IMR-90 (cell line): ENCODE results near the gene OPALIN. TPM values are rescaled to one million over a fixed set of nuclear protein-coding genes. Genes with fewer than 3 reads are reported as not detected.

Experiments
- ATAC-seq: fragments of 200-7000 bp; cut with Tn5 transposase; 2 replicates; pipeline ENCODE4 v1.9.1; 2020; ENCODE audit warnings: low read depth, mild to moderate bottlenecking, moderate library complexity
- BruUV-seq: library from RNA; stranded (reverse); fragments of 400-500 nt; replicated peaks from 2 replicates; lab custom pipeline; 2021; lab: Mats Ljungman, UMichigan
- CTCF ChIA-PET: fragments of 300-600 bp; formaldehyde crosslinking; extraction: SDS; loops from one replicate; lab custom pipeline; 2021; ENCODE audit warnings: antibody characterized with exemption; lab: Yijun Ruan, JAX
- POLR2A ChIA-PET: fragments of 300-600 bp; sonication (Branson Sonifier 250); formaldehyde crosslinking; loops from one replicate; lab custom pipeline; 2022; ENCODE audit warnings: antibody characterized with exemption; ENCODE audit not compliant: unreplicated experiment; lab: Charles Lee
- DNase-seq: peaks from one replicate; pipeline ENCODE4 v3.0.0; 2013
- H2AFZ ChIP-seq: replicated peaks from 2 replicates; pipeline ENCODE3; 2013; ENCODE audit warnings: low read length, mild to moderate bottlenecking; ENCODE audit not compliant: poor library complexity
- H2AK5ac ChIP-seq: 2 replicates; pipeline ENCODE4 v1.6.1; 2013; ENCODE audit warnings: low read depth, low read length, inconsistent platforms
- H2AK9ac ChIP-seq: replicated peaks from 2 replicates; pipeline ENCODE3; 2013; ENCODE audit warnings: mild to moderate bottlenecking, low read depth, low read length, moderate library complexity; ENCODE audit not compliant: poor library complexity
- H2BK120ac ChIP-seq: 2 replicates; pipeline ENCODE4 v1.6.1; 2013; ENCODE audit warnings: low read depth, low read length, inconsistent platforms
- H2BK15ac ChIP-seq: 3 replicates; pipeline ENCODE4 v1.6.1; 2013; ENCODE audit warnings: low read depth, low read length, inconsistent platforms
- H2BK20ac ChIP-seq: 2 replicates; pipeline ENCODE4 v1.6.1; 2013; ENCODE audit warnings: low read depth, mild to moderate bottlenecking, inconsistent platforms, low read length, moderate library complexity
- H2BK5ac ChIP-seq: 2 replicates; pipeline ENCODE4 v1.6.1; 2013; ENCODE audit warnings: mild to moderate bottlenecking, low read depth, low read length, inconsistent platforms; ENCODE audit not compliant: poor library complexity, severe bottlenecking
- H3K14ac ChIP-seq: replicated peaks from 2 replicates; pipeline ENCODE4 v1.6.1; 2013; ENCODE audit warnings: low read depth, low read length, inconsistent platforms
- H3K18ac ChIP-seq: 2 replicates; pipeline ENCODE4 v1.6.1; 2013; ENCODE audit warnings: low read depth, low read length, control low read depth
- H3K23ac ChIP-seq: 2 replicates; pipeline ENCODE4 v1.6.1; 2013; ENCODE audit warnings: low read depth, low read length, inconsistent platforms
- H3K27ac ChIP-seq: 2 replicates; pipeline ENCODE4 v1.5.1; 2013; ENCODE audit warnings: mild to moderate bottlenecking, control low read depth, low read length; ENCODE audit not compliant: insufficient read depth
- H3K27me3 ChIP-seq: 2 replicates; pipeline ENCODE4 v1.6.1; 2013; ENCODE audit warnings: low read length; ENCODE audit not compliant: control insufficient read depth, insufficient read depth
- H3K36me3 ChIP-seq: 2 replicates; pipeline ENCODE4 v1.6.1; 2013; ENCODE audit warnings: low read length, mixed read lengths; ENCODE audit not compliant: control insufficient read depth, insufficient read depth
- H3K4ac ChIP-seq: 2 replicates; pipeline ENCODE4 v1.6.1; 2013; ENCODE audit warnings: low read depth, low read length, inconsistent platforms
- H3K4me1 ChIP-seq: 2 replicates; pipeline ENCODE4 v1.6.1; 2013; ENCODE audit warnings: low read length, mixed read lengths; ENCODE audit not compliant: control insufficient read depth, insufficient read depth
- H3K4me2 ChIP-seq: 2 replicates; pipeline ENCODE4 v1.6.1; 2013; ENCODE audit warnings: low read depth, mild to moderate bottlenecking, control low read depth, low read length, moderate library complexity
- H3K4me3 ChIP-seq: 2 replicates; pipeline ENCODE4 v1.5.1; 2013; ENCODE audit warnings: low read depth, mild to moderate bottlenecking, control low read depth, low read length, moderate library complexity; ENCODE audit not compliant: insufficient read depth
- H3K56ac ChIP-seq: 2 replicates; pipeline ENCODE4 v1.6.1; 2013; ENCODE audit warnings: low read length, inconsistent platforms; ENCODE audit not compliant: insufficient read depth; ENCODE audit errors: extremely low read depth
- H3K79me1 ChIP-seq, 2 experiments: 2 replicates each; pipeline ENCODE4 v1.6.1; 2013; ENCODE audit warnings: low read length in 2 of 2, inconsistent platforms in 1 of 2, low read depth in 1 of 2
- H3K9ac ChIP-seq: 2 replicates; pipeline ENCODE4 v1.6.1; 2013; ENCODE audit warnings: low read depth, low read length, control low read depth
- H3K9me1 ChIP-seq: 2 replicates; pipeline ENCODE4 v1.6.1; 2013; ENCODE audit warnings: low read length, inconsistent platforms; ENCODE audit not compliant: insufficient read depth
- H3K9me3 ChIP-seq: 2 replicates; pipeline ENCODE4 v1.6.1; 2013; ENCODE audit warnings: low read length; ENCODE audit not compliant: control insufficient read depth, insufficient read depth
- H4K20me1 ChIP-seq: 2 replicates; pipeline ENCODE4 v1.6.1; 2013; ENCODE audit warnings: low read length, inconsistent platforms; ENCODE audit not compliant: insufficient read depth
- H4K5ac ChIP-seq: 2 replicates; pipeline ENCODE4 v1.6.1; 2013; ENCODE audit warnings: mild to moderate bottlenecking, low read depth, low read length, control low read depth
- H4K8ac ChIP-seq, 2 experiments: 2 replicates each; pipeline ENCODE4 v1.6.1; 2013; ENCODE audit warnings: low read depth in 2 of 2, low read length in 2 of 2, control low read depth in 1 of 2, inconsistent platforms in 1 of 2
- H4K91ac ChIP-seq: 2 replicates; pipeline ENCODE4 v1.6.1; 2013; ENCODE audit warnings: low read depth, low read length, inconsistent platforms; ENCODE audit not compliant: insufficient read depth
- BHLHE40 ChIP-seq: fragments of 150-350 bp; IDR thresholded peaks from 2 replicates; pipeline ENCODE4 v1.6.1; 2016; ENCODE audit warnings: mild to moderate bottlenecking, low read depth, low read length
- CEBPB ChIP-seq: IDR thresholded peaks from 2 replicates; pipeline ENCODE4 v1.6.1; 2012; ENCODE audit warnings: low read depth, low read length, improper control_type of control experiment
- CHD1 ChIP-seq: IDR thresholded peaks from 2 replicates; pipeline ENCODE4 v1.6.1; 2012; ENCODE audit warnings: low read depth, low read length, improper control_type of control experiment
- ELK1 ChIP-seq: fragments of 150-350 bp; IDR thresholded peaks from 2 replicates; pipeline ENCODE4 v1.6.1; 2016; ENCODE audit warnings: low read depth, mild to moderate bottlenecking, low read length, moderate library complexity, borderline replicate concordance
- MAFK ChIP-seq: IDR thresholded peaks from 2 replicates; pipeline ENCODE4 v1.6.1; 2012; ENCODE audit warnings: low read depth, low read length, improper control_type of control experiment
- MAZ ChIP-seq: IDR thresholded peaks from 2 replicates; pipeline ENCODE4 v1.6.1; 2012; ENCODE audit warnings: low read depth, mild to moderate bottlenecking, low read length, improper control_type of control experiment, moderate library complexity, borderline replicate concordance
- MXI1 ChIP-seq: IDR thresholded peaks from 2 replicates; pipeline ENCODE4 v1.6.1; 2012; ENCODE audit warnings: low read depth, mild to moderate bottlenecking, low read length, moderate library complexity, borderline replicate concordance
- NFE2L2 ChIP-seq: fragments of 150-350 bp; IDR thresholded peaks from 2 replicates; pipeline ENCODE4 v1.6.1; 2016; ENCODE audit warnings: low read depth, mild to moderate bottlenecking, low read length
- POLR2A ChIP-seq: IDR thresholded peaks from 2 replicates; pipeline ENCODE4 v1.6.1; 2012; ENCODE audit warnings: mild to moderate bottlenecking, low read depth, low read length
- RAD21 ChIP-seq: IDR thresholded peaks from 2 replicates; pipeline ENCODE4 v1.6.1; 2012; ENCODE audit warnings: low read length, improper control_type of control experiment
- RFX5 ChIP-seq: IDR thresholded peaks from 2 replicates; pipeline ENCODE4 v1.8.0; 2012; ENCODE audit warnings: low read depth, mild to moderate bottlenecking, low read length, moderate library complexity
- WGBS, 2 experiments: methylation state at CpG; one replicate each; pipeline versions ENCODE4 v1.1.5 to v1.1.7; 2013; ENCODE audit warnings: missing lambda C conversion rate in 2 of 2; ENCODE audit not compliant: insufficient read length in 1 of 2; ENCODE audit errors: extremely low coverage in 2 of 2; 5-methylcytosine and 5-hydroxymethylcytosine counted together
- dilution Hi-C: fragments of 300-500 bp; cut with HindIII; formaldehyde crosslinking; loops from one replicate; pipeline ENCODE4 v1.14.3; 2018; ENCODE audit warnings: low sequenced_read_pairs; ENCODE audit not compliant: unreplicated experiment
- in situ Hi-C: fragments of 300-500 bp; cut with MboI; formaldehyde crosslinking; loops from 3 replicates; pipeline ENCODE4 v1.14.3; 2019; ENCODE audit warnings: low sequenced_read_pairs, inconsistent platforms, mixed read lengths
- intact Hi-C: fragments of 100-400 bp; cut with micrococcal nuclease; formaldehyde crosslinking; loops from 2 replicates; pipeline ENCODE4 v1.10.0; 2022
- polyA plus RNA-seq, 3 experiments: library from polyadenylated mRNA; depleted of rRNA; stranded (reverse); fragments of >200 nt; gene quantifications; 2 replicates each; pipeline ENCODE4 v1.2.3, GENCODE V29; 2012; ENCODE audit warnings: low replicate concordance in 1 of 3
- total RNA-seq: library from RNA; depleted of rRNA; stranded (reverse); fragments of >200 nt; gene quantifications from 2 replicates; pipeline ENCODE4 v1.2.3, GENCODE V29; 2012

Gene OPALIN
- total and polyA plus RNA-seq, 2 of the 4 experiments (the other 2 are of a cell fraction) = not detected

DNA sequence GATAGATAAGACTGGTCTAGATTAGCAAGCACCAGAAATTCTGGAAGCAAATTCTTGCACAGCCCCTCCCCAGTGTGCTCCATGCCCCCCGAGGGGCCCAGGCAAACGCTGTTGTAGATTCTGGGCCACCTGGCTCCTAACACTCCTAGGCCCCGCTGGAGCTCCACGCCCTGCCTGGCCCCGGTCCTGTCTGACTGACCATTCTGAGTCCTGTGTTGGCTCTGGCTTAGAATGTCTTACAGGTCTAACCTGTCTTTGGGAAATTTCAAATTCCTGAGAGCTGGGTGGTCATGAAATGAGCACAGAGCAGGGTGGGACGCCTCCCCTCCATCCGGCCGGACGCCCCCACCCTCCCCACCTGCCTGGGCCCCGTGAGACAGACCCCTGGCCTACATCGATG lies 12.6 kb upstream of the OPALIN start:
- intact Hi-C loops (loop anchor here (10.0 kb wide), 1 partner anchor 663 kb away; no protein-coding TSS in a partner anchor), dilution Hi-C loops (no loop called here), in situ Hi-C loops (no loop called here)
- ChIA-PET CTCF (no interaction called here), POLR2A (no interaction called here)
- Histone ChIP-seq H3K27ac (no peak overlapping the region), H2AK5ac (no peak overlapping the region), H3K79me1 (no peaks in the 10 kb centered on the region), H2BK5ac (no peak overlapping the region), H2BK120ac (no peak overlapping the region), H4K20me1 (no peaks in the 10 kb centered on the region), H3K56ac (no peak overlapping the region), H3K18ac (no peak overlapping the region), H2AK9ac (no peak overlapping the region), H4K91ac (no peak overlapping the region), H3K9ac (no peak overlapping the region), H2BK15ac (no peak overlapping the region), H3K9me1 (peaks cover 3% of the 10 kb centered on the region; the same call in 1 of the 2 replicates), H3K27me3 (peaks cover 12% of the 10 kb centered on the region; the same call in 1 of the 2 replicates), H3K23ac (no peak overlapping the region), H3K9me3 (no peaks in the 10 kb centered on the region), H4K8ac (no peak overlapping the region), H2AFZ (no peak overlapping the region), H3K4me2 (no peak overlapping the region), H3K14ac (no peak overlapping the region), H3K36me3 (no peaks in the 10 kb centered on the region), H3K4ac (no peak overlapping the region), H3K4me3 (no peak overlapping the region), H2BK20ac (no peak overlapping the region), H3K4me1 (no peaks in the 10 kb centered on the region), H4K5ac (no peak overlapping the region)
- TF ChIP-seq NFE2L2 (no peak), CEBPB (no peak), MAFK (no peak), RFX5 (no peak), MXI1 (no peak), MAZ (no peak), CHD1 (no peak), ELK1 (no peak), BHLHE40 (no peak), RAD21 (no peak), POLR2A (no peak)
- BruUV-seq = no TSS peak
- ATAC-seq (no peak), DNase-seq (no peak)
- WGBS, 2 experiments = 100% methylated on average over 1 of the region's 11 CpGs; no CpG with 5 or more reads in 1 of the 2 experiments
